ENCODE measurements around the gene KRTAP9-3.
A peak's percentile ranks its signal among the peaks of the same experiment; 100 is the strongest.
"Not testable (repeated sequence)": the region's sequence is repeated elsewhere in the genome, so short reads cannot be mapped to it uniquely, and the experiment has no call there.

Gene KRTAP9-3

GRCh38 chr17:41232399-41233105, at the start of gene KRTAP9-3:
TSS of gene KRTAP9-3 (plus strand) at chr17:41232449. CDS start at chr17:41232502, 53 bp downstream.
- DNase-seq, result not testable (repeated sequence)

GRCh38 chr17:41184480-41184961, 47.7 kb upstream of the KRTAP9-3 start, which contains the start of gene KRTAP4-1:
TSS of gene KRTAP4-1 (minus strand) at chr17:41184911. CDS start at chr17:41184854, 57 bp downstream.
- no peak for DNase-seq

- DNase-seq, result no peak
Measured at GRCh38 chr17:41185001-41185400, 47.2 kb upstream of the KRTAP9-3 start.

- DNase-seq, result peak; percentile 24
Measured at GRCh38 chr17:41186872-41187271, 45.4 kb upstream of the KRTAP9-3 start.

GRCh38 chr17:41189837-41190318, 42.4 kb upstream of the KRTAP9-3 start, which contains the start of gene KRTAP9-1:
TSS of gene KRTAP9-1 (plus strand) at chr17:41189887. CDS start at chr17:41189887, 0 bp downstream.
- not testable (repeated sequence) for DNase-seq

GRCh38 chr17:41190328-41190727, 41.9 kb upstream of the KRTAP9-3 start:
- no peak for DNase-seq

- no peak for DNase-seq
Measured at GRCh38 chr17:41196068-41196467, 36.2 kb upstream of the KRTAP9-3 start.

- DNase-seq, result no peak
Measured at GRCh38 chr17:41199421-41200078, 32.7 kb upstream of the KRTAP9-3 start.

GRCh38 chr17:41211845-41212466, 20.3 kb upstream of the KRTAP9-3 start:
- DNase-seq, result peak; percentile 30

- DNase-seq, result peak; percentile 33
Measured at GRCh38 chr17:41212524-41213169, 19.6 kb upstream of the KRTAP9-3 start.

GRCh38 chr17:41215681-41216080, 16.6 kb upstream of the KRTAP9-3 start:
- no peak for DNase-seq

GRCh38 chr17:41223821-41224220, 8.4 kb upstream of the KRTAP9-3 start:
- DNase-seq, result no peak

- no peak for DNase-seq
Measured at GRCh38 chr17:41226051-41226450, 6.2 kb upstream of the KRTAP9-3 start.

GRCh38 chr17:41226598-41227095, 5.6 kb upstream of the KRTAP9-3 start, which contains the start of gene KRTAP9-2:
TSS of gene KRTAP9-2 (plus strand) at chr17:41226648. CDS start at chr17:41226655, 7 bp downstream.
- DNase-seq, result not testable (repeated sequence)

GRCh38 chr17:41230094-41230493, 2.2 kb upstream of the KRTAP9-3 start:
- no peak for DNase-seq

- DNase-seq, result no peak
Measured at GRCh38 chr17:41231731-41232130, 518 bp upstream of the KRTAP9-3 start.

GRCh38 chr17:41237116-41237515, 4.9 kb downstream of the KRTAP9-3 start:
- DNase-seq, result not testable (repeated sequence)

- not testable (repeated sequence) for DNase-seq
Measured at GRCh38 chr17:41237949-41238437, 5.7 kb downstream of the KRTAP9-3 start, which contains the start of gene KRTAP9-8. TSS of gene KRTAP9-8 (plus strand) at chr17:41237999. CDS start at chr17:41238052, 53 bp downstream.

GRCh38 chr17:41246995-41247787, 14.9 kb downstream of the KRTAP9-3 start:
- not testable (repeated sequence) for DNase-seq

- DNase-seq, result not testable (repeated sequence)
Measured at GRCh38 chr17:41249637-41250240, 17.5 kb downstream of the KRTAP9-3 start, which contains the start of gene KRTAP9-4. TSS of gene KRTAP9-4 (plus strand) at chr17:41249687. CDS start at chr17:41249721, 34 bp downstream.
